Stimulated activated CD8-positive, alpha-beta memory T cell treated with anti-CD3 and anti-CD28 coated beads, Interleukin-2, amount 100 ng/mL, for 48 hours (primary cell): ENCODE results near the gene NFKBIB.

Source experiments
- DNase-seq, 2 donors: peaks; one replicate each; pipeline ENCODE4 v3.0.0-alpha.2; 2020; ENCODE audit warnings: low read depth in 2 of 2

The NFKBIB gene

GRCh38 chr19:38958301-38958700, 58.5 kb downstream of the NFKBIB start:
- no peak for DNase-seq
